NCI-H128 (cell line): ENCODE data around the gene PIGS.

Experiments
- DNase-seq: peaks from one replicate; lab custom pipeline; 2025; ENCODE audit not compliant: unreplicated experiment; lab: John Stamatoyannopoulos, UW

Gene PIGS

DNA sequence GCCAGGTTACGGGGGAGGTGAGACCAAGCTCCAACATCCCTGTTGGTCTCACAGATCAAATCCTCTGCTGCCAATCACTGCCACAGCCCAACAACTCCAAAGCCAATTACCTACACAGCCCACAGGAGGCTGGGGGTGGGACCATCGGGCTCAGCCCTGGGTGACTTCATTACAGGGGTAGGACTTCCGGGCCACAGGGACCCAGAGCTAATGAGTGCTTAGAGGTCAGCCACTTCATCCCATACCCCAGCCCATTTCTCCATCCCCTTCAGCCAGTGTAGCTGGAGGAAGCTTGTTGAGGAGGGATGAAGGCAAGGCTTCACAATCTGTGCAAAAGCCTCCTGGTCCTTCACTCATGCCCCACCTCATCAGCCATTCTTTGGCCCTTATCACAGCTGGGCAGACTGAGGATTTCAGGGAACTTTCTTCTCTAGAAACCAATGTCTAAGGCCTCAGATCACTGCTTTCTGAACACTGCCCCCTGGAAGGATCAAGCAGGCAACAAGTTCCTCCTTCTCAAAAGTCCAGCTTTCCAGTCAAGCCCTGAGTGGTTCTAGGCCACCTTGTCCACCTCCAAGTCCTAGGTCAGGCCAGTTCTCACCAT is 59.4 kb downstream of the PIGS start:
- no peak for DNase-seq

DNA sequence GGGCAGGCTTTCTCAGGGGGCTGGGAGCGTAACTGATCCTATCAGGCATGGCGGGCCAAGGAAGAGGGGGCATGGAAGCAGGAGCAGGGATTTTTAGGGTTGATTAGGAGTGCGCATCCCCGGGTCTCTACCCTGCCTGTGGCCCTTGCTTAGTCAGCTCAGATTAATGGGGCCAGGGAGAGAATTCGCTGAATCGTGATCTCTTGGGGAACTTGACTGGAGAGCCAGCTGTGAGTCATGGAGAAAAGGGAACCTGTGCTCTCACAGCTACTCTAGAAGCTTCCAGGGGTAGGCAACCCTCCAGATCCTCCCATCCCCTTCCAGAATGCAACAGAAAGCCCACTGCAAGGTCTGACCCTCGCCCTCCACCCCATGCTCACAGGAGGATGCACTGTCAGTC is 61.5 kb downstream of the PIGS start:
- no peak for DNase-seq

DNA sequence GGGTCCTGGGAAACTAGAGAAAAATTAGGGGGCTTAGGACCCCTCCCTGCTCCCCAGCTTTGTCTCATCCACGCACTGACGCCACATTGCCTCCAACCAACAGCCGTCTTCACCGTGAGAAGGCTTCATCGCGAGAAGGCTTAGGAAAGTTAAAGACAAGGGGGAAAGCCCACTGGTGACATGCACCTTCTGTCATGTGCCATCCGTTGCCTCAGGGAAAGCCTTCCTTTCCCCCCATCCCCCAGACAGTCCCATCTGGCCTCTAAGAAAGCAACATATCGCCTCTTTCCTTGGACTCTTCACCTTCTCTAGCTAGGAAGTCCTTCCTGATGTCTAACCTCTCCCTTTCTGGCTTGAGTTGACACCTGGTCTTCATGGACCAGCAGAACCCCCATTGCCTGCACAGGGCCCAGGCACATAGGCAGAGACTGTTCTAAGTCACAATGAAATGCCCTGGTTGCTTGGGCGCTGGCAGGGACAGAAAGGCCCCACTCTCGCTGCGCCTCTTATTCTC is 63.1 kb downstream of the PIGS start:
- DNase-seq: no peak

DNA sequence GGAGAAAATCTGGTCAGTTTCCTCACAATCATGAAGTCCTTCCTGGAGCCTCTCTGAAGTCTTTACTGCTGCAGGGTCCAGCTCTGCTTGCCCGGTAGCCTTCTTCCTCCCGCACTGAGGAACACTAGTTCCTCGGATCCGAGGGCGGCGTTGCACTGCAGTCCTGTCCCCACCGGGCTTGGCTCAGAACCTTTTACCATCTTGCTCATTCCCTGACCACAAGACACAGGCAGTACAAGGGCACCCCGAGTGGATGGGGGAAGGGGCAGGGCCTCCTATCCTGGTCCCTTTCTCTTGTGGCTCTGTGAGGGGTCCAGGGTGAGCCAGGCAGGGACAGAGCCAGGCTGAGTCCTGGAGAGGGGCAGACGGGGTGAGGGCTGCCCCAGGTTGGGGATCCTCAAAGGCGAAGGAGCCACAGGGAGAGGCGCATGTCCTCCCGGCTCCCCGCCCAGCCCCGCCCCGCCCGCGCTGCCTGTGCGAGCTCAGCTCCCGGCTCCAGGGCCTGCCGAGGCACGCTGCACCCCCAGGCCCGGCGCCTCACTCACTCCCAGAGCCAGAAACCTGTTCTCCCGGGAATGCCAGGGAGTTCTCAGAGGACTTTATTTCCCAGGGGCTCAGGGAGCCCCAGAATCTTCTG is 63.6 kb downstream of the PIGS start:
- no peak for DNase-seq

DNA sequence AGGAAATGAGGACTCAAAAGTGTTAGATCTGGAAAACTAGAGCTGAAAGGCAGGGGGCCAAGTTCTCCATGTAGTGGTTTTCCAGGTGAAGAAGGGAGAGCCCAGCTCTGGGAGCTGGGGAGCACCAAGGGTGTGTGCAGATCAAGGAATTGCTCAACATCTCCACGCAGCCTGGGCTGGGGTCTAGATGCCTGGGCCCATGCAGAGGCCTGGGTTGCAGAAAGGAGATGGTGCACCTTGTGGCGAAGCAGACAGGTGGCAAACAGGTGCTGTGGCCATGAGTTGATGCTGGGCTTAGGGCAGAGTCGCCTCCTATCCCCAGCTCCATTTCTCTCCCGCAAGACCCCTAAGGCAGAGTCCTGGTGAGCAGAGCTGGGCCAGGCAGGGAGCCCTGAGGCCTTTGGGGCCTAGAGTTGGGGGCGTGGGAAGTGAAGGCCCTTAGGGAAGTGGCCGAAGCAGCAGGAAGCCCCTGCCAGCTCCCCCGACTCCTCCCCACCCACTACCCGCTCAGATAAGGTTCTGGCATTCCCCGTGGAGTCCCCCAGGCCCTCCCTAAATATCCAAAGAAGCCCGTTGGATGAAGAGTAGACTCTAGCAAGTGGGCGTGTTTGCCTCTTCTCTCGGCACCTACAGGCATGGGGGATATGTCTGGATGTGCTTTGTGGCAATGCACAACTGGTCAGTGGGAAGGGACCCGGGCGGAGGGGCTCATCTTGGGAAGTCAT is 64.4 kb downstream of the PIGS start:
- DNase-seq: no peak

DNA sequence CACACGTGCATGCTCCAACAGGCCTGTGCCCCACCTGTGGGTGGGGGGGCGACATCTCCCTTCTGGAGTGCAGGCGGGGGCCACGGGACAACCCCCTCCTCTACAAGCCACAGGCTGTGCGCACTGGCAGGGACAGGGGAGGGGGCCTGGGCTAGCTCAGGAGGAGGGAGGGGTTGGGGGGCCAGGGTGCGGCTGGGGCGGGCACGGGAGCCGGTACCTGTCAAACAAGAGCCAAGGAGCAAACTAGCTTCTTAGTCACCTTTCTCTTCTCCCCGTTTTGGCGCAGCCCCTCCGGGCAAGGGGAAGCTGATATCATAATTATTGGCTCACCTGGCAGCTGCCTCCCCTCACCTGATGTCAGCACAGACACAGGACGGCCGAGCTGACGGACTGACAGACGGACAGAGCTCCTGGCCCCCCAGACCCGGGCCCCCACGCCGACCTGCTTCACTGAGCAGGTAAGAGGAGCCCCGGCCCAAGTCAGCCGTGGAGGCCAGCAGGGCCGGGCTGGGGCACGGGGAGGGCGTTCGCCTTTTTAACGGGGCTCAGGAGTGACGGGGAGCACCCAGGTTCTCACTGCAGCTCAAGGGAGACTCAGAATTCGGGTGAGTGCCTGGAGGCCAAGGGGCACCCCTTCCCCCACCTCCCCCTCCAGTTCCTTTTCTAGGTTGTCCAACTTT is 65.2 kb downstream of the PIGS start, which contains the start of gene FOXN1:
Gene FOXN1 (plus strand): TSS at position 363 of the 680 bp plus-strand sequence. CDS start 17,622 bp downstream, outside the sequence.
- DNase-seq: no peak

DNA sequence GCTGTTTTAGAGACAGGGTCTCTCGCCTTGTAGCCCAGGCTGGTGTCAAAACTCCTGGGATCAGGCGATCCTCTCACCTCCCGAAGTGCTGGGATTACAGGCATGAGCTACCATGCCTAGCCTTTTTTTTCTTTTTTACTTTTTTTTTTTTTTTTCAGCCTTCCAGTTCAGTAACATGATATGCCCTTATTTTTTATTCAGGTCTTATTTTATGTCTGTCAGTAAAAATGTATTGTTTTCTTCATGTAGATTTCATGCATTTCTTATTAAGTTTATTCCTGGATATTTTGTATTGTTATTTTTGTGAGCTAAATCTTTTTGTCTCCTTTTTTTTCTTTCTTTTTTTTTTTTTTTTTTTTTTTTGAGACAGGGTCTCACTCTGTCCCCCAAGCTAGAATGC is 67.9 kb downstream of the PIGS start:
- no peak for DNase-seq
